Left colon (tissue), 2 donors: ENCODE measurements around the gene VIPR1. TPM values are rescaled to one million over a fixed set of nuclear protein-coding genes. Genes with fewer than 3 reads are reported as not detected.
A peak's percentile ranks its signal among the peaks of the same experiment; 100 is the strongest.

ENCODE experiments used
- ATAC-seq: fragments of 200-7000 bp; cut with Tn5 transposase; one replicate; pipeline ENCODE4 v1.9.1; 2020; ENCODE audit warnings: mild to moderate bottlenecking, moderate library complexity
- DNase-seq, 2 donors: peaks; one replicate each; pipeline ENCODE4 v3.0.0-alpha.2; 2020
- intact Hi-C, 2 donors: fragments of 100-400 bp; cut with DNase I in 1 of 2; cut with micrococcal nuclease in 1 of 2; formaldehyde crosslinking; loops; one replicate each; pipeline versions ENCODE4 v1.11.2 to v1.14.0; 2022; cut with DNase I, micrococcal nuclease
- total RNA-seq, 2 donors: library from RNA; stranded (reverse); fragmentation: NEBNext Ultra II Directional; extraction: Animal tissue kit (Norgen Biotek cat#: 25700); gene quantifications; one replicate each; pipeline ENCODE4 v1.2.1, GENCODE V29; 2021
- donor health status: DM: no; HTN: no; CAD: no.
- donor health status: DM: yes; HTN: yes; CAD: no.

Gene VIPR1
- total RNA-seq, 2 donors from 2014 or later: 128 to 137 TPM

GRCh38 chr3:42507252-42507651 is 4.8 kb downstream of the VIPR1 start:
- intact Hi-C loops: no loop called here
- peak; percentile 60 for ATAC-seq

DNA sequence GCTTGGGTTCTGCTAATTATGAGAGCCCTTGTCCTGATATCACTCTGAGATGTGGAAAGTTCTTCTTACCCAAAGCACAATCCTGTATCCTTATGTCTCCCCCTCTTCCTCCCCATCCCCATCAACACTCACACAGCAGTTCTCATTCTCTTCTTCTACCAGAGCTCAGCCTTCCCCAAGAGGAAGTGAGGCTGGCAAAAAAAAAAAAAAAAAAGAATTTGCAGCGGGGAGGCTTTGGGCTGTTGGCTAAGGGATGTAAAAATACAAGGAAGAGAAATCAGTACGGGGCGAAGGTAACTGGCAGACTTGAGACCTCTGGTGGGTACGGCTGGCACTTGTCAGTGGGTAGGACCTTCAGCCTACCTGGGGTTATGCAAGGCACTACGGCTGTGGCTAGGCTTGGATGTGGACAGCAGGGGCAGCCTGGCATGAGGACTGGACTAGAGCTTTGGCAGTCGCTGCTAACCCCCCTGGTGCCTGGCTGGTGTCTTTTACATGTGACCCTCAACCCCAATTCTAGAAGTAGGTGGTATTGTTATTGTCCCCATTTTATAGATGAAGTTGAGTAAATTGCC is 5.4 kb downstream of the VIPR1 start:
- ATAC-seq: peak; percentile 42
- intact Hi-C loops: no loop called here
- DNase-seq: peak; percentile 56 to 73

More at GRCh38 chr3:42507252-42507651, 4.8 kb downstream of the VIPR1 start:
- peak; percentile 74 to 88 for DNase-seq

DNA sequence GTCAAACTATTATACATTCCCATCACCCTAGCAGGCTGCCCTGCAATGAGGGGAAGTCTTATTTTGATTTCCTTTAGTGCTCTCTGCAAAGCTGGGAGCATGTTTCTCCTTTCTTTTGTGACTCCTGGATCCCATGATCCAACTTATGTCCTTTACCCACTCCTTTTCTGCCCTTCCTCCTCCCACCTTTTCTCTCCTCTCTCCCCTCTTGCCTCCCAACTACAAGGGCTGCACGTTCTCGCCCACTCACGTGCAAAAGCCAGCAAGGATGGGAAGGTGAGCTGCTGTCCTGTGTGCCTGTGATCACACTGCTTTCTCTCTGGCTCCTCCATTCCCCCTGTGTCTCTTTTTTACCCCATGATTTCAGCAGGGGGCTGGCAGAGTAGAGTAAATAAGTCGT is 6.1 kb downstream of the VIPR1 start:
- intact Hi-C loops: no loop called here
- no peak for ATAC-seq
- peak; percentile 2 to 18 for DNase-seq

DNA sequence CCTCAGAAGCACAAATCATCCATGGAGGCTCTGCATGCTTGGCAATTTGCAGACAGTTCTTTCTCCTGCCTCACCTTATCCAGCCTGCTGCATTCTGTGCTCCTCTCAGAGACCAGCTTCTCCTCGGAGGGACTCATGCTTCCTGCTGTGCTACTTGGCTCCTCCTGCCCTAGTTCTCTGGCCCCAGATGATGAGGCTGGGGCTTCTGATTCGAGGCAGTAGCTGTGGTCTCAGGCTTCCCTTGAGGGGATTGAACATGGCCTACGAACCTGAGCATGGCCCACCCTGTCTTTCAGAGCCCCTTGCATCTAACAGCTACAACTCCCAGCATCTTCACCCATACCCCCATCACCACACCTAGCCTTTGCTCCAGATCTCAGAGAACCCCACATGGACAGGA is 6.7 kb downstream of the VIPR1 start:
- DNase-seq (peak; percentile 4 to 19), ATAC-seq (no peak)
- intact Hi-C loops: no loop called here

- intact Hi-C loops: no loop called here
- ATAC-seq: peak; percentile 56
Measured at GRCh38 chr3:42510325-42510724, 7.9 kb downstream of the VIPR1 start.

GRCh38 chr3:42511201-42511600 is 8.8 kb downstream of the VIPR1 start:
- intact Hi-C loops: no loop called here
- DNase-seq: no peak
- no peak for ATAC-seq

More at GRCh38 chr3:42510325-42510724, 7.9 kb downstream of the VIPR1 start:
- DNase-seq: peak; percentile 44 to 66

GRCh38 chr3:42511736-42512135 is 9.3 kb downstream of the VIPR1 start:
- intact Hi-C loops: no loop called here
- no peak for DNase-seq
- ATAC-seq: no peak

DNA sequence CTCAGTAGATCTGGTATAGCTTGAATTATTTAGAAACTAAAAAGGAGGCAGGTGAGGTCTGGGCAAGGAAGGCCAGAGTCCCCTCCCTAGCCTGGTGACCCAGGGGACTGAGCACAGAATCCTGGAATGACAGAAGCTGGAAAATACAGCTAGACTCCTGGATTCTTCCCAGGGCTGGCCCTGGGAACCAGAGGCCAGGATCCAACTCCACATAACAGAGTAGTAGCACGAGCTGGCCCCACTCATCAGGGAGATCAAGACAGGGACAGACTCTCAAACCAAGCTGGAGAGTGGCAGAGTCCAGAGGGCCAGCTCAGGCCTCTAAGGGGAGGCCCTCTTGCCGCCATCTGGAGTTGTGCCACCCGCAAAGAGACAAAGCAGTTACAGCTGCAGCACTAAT is 10.7 kb downstream of the VIPR1 start:
- no peak for ATAC-seq
- DNase-seq: no peak
- intact Hi-C loops: no loop called here

GRCh38 chr3:42513521-42513920 is 11.1 kb downstream of the VIPR1 start:
- intact Hi-C loops: no loop called here
- no peak for DNase-seq
- no peak for ATAC-seq

- intact Hi-C loops: no loop called here
- ATAC-seq: no peak
- DNase-seq: no peak
Measured at GRCh38 chr3:42514876-42515275, 12.4 kb downstream of the VIPR1 start.

DNA sequence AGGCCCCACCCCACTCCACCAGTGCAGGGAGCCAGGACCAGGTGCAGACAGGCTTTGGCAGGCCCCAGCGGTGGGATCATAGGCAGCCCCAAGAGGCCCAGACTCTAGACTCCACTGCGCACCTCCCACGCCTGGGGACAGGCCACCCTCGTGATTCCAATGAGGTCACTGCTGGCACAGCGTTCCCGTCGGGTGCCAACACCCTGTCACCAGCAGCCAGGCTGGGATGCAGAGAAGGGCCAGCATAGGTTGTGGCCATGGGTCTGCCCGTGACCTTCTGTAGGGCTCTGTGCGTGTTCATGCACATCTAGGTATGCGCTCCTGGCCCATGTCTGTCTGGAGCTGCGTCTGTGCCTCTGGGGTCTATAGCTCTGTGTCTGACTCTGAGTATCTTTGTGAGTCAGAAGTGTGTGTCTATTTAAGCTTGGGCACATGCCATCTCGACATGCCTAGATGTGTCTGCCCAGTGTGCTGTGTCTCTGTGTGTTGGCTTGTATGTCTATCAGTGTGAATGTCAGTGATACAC is 13.0 kb downstream of the VIPR1 start:
- DNase-seq (peak; percentile 70 to 81), ATAC-seq (peak; percentile 60)
- intact Hi-C loops: no loop called here

DNA sequence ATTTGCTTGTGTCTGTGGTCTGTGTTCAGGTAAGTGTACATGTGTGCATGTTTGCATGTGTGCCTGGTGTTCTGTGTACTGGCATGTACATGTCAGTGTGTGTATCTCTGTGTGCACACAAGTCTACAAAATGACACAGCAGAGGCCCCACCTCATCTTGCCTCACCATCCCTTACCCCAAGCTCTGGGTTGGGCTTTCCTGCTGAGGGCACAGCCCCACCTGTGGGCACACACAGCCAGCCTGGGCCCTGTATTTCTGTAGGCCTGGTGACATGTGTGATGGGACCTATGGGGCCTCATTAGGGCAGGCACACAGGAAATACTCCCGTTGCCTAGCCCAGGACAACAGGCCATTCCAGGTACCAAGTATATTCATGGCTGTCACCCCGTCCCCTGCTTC is 13.5 kb downstream of the VIPR1 start:
- ATAC-seq: peak; percentile 28
- DNase-seq: peak in 1 of 2 donors; percentile 62
- intact Hi-C loops: no loop called here

DNA sequence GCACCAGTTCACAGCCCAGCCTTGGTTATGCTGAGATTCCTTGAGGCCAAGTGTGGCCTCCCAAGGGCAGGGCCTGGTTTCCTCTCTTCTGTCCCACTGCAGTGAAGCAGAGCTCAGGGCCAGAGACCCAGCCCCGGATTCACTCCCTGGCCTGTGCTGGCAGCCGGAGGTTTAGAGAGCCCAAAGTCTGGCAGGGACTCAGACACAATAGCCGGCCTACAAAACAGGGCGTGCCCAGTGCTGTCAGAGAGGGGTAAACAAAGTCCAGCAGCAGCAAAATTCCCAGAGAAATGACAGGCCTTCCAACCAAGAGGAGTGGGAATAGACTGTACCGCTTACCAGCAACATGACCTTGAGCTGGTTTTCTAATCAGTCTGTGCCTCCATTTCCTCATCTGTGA is 14.0 kb downstream of the VIPR1 start:
- DNase-seq: peak; percentile 79 to 83
- peak; percentile 73 for ATAC-seq
- intact Hi-C loops: no loop called here

- ATAC-seq (peak; percentile 52), DNase-seq (peak in 1 of 2 donors; percentile 62)
- intact Hi-C loops: no loop called here
Measured at GRCh38 chr3:42517117-42517516, 14.7 kb downstream of the VIPR1 start.

DNA sequence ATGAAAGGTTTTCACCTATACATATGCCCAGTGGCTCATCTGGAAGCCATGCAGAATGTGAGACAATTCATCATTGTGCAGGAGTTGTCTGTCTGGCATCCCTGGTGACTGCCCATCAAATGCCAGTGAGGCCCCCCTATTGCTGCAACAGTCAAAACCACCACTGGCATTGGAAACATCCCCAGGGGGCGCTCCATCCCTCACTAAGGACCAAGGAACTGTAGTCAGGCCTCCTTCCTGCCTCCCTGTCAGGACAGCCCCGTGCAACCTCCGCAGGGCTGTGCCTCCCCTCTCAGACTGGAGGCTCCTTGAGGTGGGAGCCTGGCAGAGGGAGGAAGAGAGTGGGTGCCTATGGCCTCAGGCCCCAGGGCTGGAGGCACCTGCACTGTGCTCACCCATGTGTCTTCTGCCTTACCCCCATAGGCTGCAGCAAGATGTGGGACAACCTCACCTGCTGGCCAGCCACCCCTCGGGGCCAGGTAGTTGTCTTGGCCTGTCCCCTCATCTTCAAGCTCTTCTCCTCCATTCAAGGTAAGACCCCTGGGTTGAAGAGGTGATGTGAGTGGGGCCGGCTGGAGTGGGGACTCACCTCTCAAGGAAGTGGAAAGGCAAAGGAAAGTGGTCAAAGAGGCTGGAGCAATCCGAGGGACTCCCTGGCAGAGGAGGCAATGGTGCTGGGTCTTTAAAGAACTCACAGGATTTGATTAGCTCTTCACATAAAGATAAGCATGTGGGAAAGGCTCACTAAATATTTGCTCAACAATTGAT is 16.5 kb downstream of the VIPR1 start:
- ATAC-seq (no peak), DNase-seq (peak in 1 of 2 donors; percentile 43)
- intact Hi-C loops: no loop called here

GRCh38 chr3:42519568-42519962 is 17.1 kb downstream of the VIPR1 start:
- no peak for DNase-seq
- intact Hi-C loops: no loop called here
- no peak for ATAC-seq

GRCh38 chr3:42520336-42520735 is 17.9 kb downstream of the VIPR1 start:
- peak; percentile 65 for ATAC-seq
- intact Hi-C loops: no loop called here
- peak; percentile 36 to 71 for DNase-seq

GRCh38 chr3:42520906-42521305 is 18.5 kb downstream of the VIPR1 start:
- intact Hi-C loops: no loop called here
- ATAC-seq: no peak
- DNase-seq: no peak

- DNase-seq (no peak), ATAC-seq (no peak)
- intact Hi-C loops: no loop called here
Measured at GRCh38 chr3:42524751-42525150, 22.3 kb downstream of the VIPR1 start.

GRCh38 chr3:42525212-42525611 is 22.8 kb downstream of the VIPR1 start:
- intact Hi-C loops: no loop called here
- DNase-seq (no peak), ATAC-seq (no peak)
